Stimulated activated memory B cell treated with anti-CD40 and anti-IgM and Interleukin-4, amounts not matched to agents 10 μg/mL and 1 μg/mL and 100 μg/mL, for 72 hours (primary cell): ENCODE measurements around the gene GGA3.

Experiments
- ATAC-seq: fragments of 150-1000 bp; cut with Tn5 transposase; 2 replicates; pipeline ENCODE4 v1.10.0; 2021
- H3K27ac Mint-ChIP-seq: one replicate; pipeline ENCODE4 v1.8.0; 2022; ENCODE audit warnings: mild to moderate bottlenecking, mixed read lengths
- H3K27me3 Mint-ChIP-seq: one replicate; pipeline ENCODE4 v1.8.0; 2022; ENCODE audit warnings: mixed read lengths
- H3K36me3 Mint-ChIP-seq: one replicate; pipeline ENCODE4 v1.8.0; 2022; ENCODE audit warnings: mixed read lengths
- H3K4me1 Mint-ChIP-seq: one replicate; pipeline ENCODE4 v1.8.0; 2022; ENCODE audit warnings: mixed read lengths
- H3K4me3 Mint-ChIP-seq: one replicate; pipeline ENCODE4 v1.8.0; 2022; ENCODE audit warnings: mild to moderate bottlenecking, moderate library complexity, mixed read lengths
- H3K9me3 Mint-ChIP-seq: one replicate; pipeline ENCODE4 v1.8.0; 2022; ENCODE audit warnings: mixed read lengths

The GGA3 gene

GRCh38 chr17:75242461-75243042, 18.9 kb downstream of the GGA3 start:
- Mint-ChIP-seq H3K4me1 (peaks cover 81% of the 10 kb centered on the region), H3K4me3 (peak overlapping the region; percentile 56), H3K27ac (peak overlapping the region; percentile 95), H3K27me3 (no peaks in the 10 kb centered on the region), H3K36me3 (peaks cover 72% of the 10 kb centered on the region), H3K9me3 (no peaks in the 10 kb centered on the region)
- peak; percentile 91 for ATAC-seq

- Mint-ChIP-seq H3K9me3 (no peaks in the 10 kb centered on the region), H3K27me3 (no peaks in the 10 kb centered on the region), H3K4me3 (peak overlapping the region; percentile 56), H3K4me1 (peaks cover 81% of the 10 kb centered on the region), H3K36me3 (peaks cover 77% of the 10 kb centered on the region), H3K27ac (peak overlapping the region; percentile 95)
- ATAC-seq = peak; percentile 22
Measured at GRCh38 chr17:75241996-75242460, 19.4 kb downstream of the GGA3 start.

- ATAC-seq = no peak
- H3K4me3 Mint-ChIP-seq = no peak overlapping the region
- no peaks in the 10 kb centered on the region for H3K9me3 Mint-ChIP-seq
- H3K36me3 Mint-ChIP-seq = peaks cover 77% of the 10 kb centered on the region
- H3K27ac Mint-ChIP-seq = peak overlapping the region; percentile 95
- H3K27me3 Mint-ChIP-seq = no peaks in the 10 kb centered on the region
- H3K4me1 Mint-ChIP-seq = peaks cover 76% of the 10 kb centered on the region
Measured at GRCh38 chr17:75241502-75241901, 19.9 kb downstream of the GGA3 start.

GRCh38 chr17:75241143-75241430, 20.3 kb downstream of the GGA3 start:
- Mint-ChIP-seq H3K27ac (peak overlapping the region; percentile 95), H3K36me3 (peaks cover 77% of the 10 kb centered on the region), H3K27me3 (no peaks in the 10 kb centered on the region), H3K4me1 (peaks cover 71% of the 10 kb centered on the region), H3K9me3 (no peaks in the 10 kb centered on the region), H3K4me3 (no peak overlapping the region)
- no peak for ATAC-seq

- Mint-ChIP-seq H3K36me3 (peaks cover 75% of the 10 kb centered on the region), H3K27me3 (no peaks in the 10 kb centered on the region), H3K27ac (peak overlapping the region; percentile 95), H3K4me1 (peaks cover 66% of the 10 kb centered on the region), H3K9me3 (no peaks in the 10 kb centered on the region), H3K4me3 (peak overlapping the region; percentile 47)
- no peak for ATAC-seq
Measured at GRCh38 chr17:75240394-75241142, 20.8 kb downstream of the GGA3 start.

GRCh38 chr17:75239778-75240393, 21.5 kb downstream of the GGA3 start:
- Mint-ChIP-seq H3K36me3 (peaks cover 79% of the 10 kb centered on the region), H3K27me3 (no peaks in the 10 kb centered on the region), H3K4me3 (peak overlapping the region; percentile 47), H3K27ac (peak overlapping the region; percentile 95), H3K4me1 (peaks cover 59% of the 10 kb centered on the region), H3K9me3 (no peaks in the 10 kb centered on the region)
- no peak for ATAC-seq

GRCh38 chr17:75239214-75239613, 22.2 kb downstream of the GGA3 start:
- Mint-ChIP-seq H3K27ac (peak overlapping the region; percentile 95), H3K36me3 (peaks cover 79% of the 10 kb centered on the region), H3K4me1 (peaks cover 53% of the 10 kb centered on the region), H3K4me3 (no peak overlapping the region), H3K27me3 (no peaks in the 10 kb centered on the region), H3K9me3 (no peaks in the 10 kb centered on the region)
- ATAC-seq = no peak

- peaks cover 79% of the 10 kb centered on the region for H3K36me3 Mint-ChIP-seq
Measured at GRCh38 chr17:75238684-75239191, 22.7 kb downstream of the GGA3 start.

GRCh38 chr17:75238020-75238580, 23.3 kb downstream of the GGA3 start:
- H3K4me1 Mint-ChIP-seq = peaks cover 41% of the 10 kb centered on the region
- no peak for ATAC-seq
- no peaks in the 10 kb centered on the region for H3K9me3 Mint-ChIP-seq
- peak overlapping the region; percentile 95 for H3K27ac Mint-ChIP-seq
- H3K27me3 Mint-ChIP-seq = no peaks in the 10 kb centered on the region
- no peak overlapping the region for H3K4me3 Mint-ChIP-seq
- H3K36me3 Mint-ChIP-seq = peaks cover 76% of the 10 kb centered on the region

More at GRCh38 chr17:75238684-75239191, 22.7 kb downstream of the GGA3 start:
- Mint-ChIP-seq H3K27ac (peak overlapping the region; percentile 95), H3K4me1 (peaks cover 48% of the 10 kb centered on the region), H3K4me3 (peak overlapping the region; percentile 18), H3K9me3 (no peaks in the 10 kb centered on the region), H3K27me3 (no peaks in the 10 kb centered on the region)
- peak; percentile 58 for ATAC-seq

- peaks cover 82% of the 10 kb centered on the region for H3K36me3 Mint-ChIP-seq
- peak overlapping the region; percentile 95 for H3K27ac Mint-ChIP-seq
- H3K4me1 Mint-ChIP-seq = peaks cover 34% of the 10 kb centered on the region
- H3K27me3 Mint-ChIP-seq = no peaks in the 10 kb centered on the region
- no peaks in the 10 kb centered on the region for H3K9me3 Mint-ChIP-seq
- no peak for ATAC-seq
- H3K4me3 Mint-ChIP-seq = no peak overlapping the region
Measured at GRCh38 chr17:75237100-75238014, 24.0 kb downstream of the GGA3 start.

- no peaks in the 10 kb centered on the region for H3K9me3 Mint-ChIP-seq
- no peaks in the 10 kb centered on the region for H3K27me3 Mint-ChIP-seq
- no peak overlapping the region for H3K27ac Mint-ChIP-seq
- H3K4me3 Mint-ChIP-seq = no peak overlapping the region
- no peak for ATAC-seq
- H3K4me1 Mint-ChIP-seq = no peaks in the 10 kb centered on the region
- H3K36me3 Mint-ChIP-seq = peaks cover 74% of the 10 kb centered on the region
Measured at GRCh38 chr17:75232786-75233185, 28.6 kb downstream of the GGA3 start.

GRCh38 chr17:75231741-75232464, 29.5 kb downstream of the GGA3 start:
- H3K4me1 Mint-ChIP-seq = no peaks in the 10 kb centered on the region

GRCh38 chr17:75231071-75231470, 30.3 kb downstream of the GGA3 start:
- H3K4me3 Mint-ChIP-seq = no peak overlapping the region
- H3K27me3 Mint-ChIP-seq = no peaks in the 10 kb centered on the region
- no peak for ATAC-seq
- H3K4me1 Mint-ChIP-seq = no peaks in the 10 kb centered on the region
- H3K9me3 Mint-ChIP-seq = no peaks in the 10 kb centered on the region
- peaks cover 62% of the 10 kb centered on the region for H3K36me3 Mint-ChIP-seq
- no peak overlapping the region for H3K27ac Mint-ChIP-seq

More at GRCh38 chr17:75231741-75232464, 29.5 kb downstream of the GGA3 start:
- no peak overlapping the region for H3K27ac Mint-ChIP-seq
- H3K27me3 Mint-ChIP-seq = no peaks in the 10 kb centered on the region
- peaks cover 68% of the 10 kb centered on the region for H3K36me3 Mint-ChIP-seq
- H3K9me3 Mint-ChIP-seq = no peaks in the 10 kb centered on the region
- ATAC-seq = no peak
- H3K4me3 Mint-ChIP-seq = no peak overlapping the region

- no peaks in the 10 kb centered on the region for H3K27me3 Mint-ChIP-seq
- no peaks in the 10 kb centered on the region for H3K4me1 Mint-ChIP-seq
- peak overlapping the region; percentile 23 for H3K27ac Mint-ChIP-seq
- H3K9me3 Mint-ChIP-seq = no peaks in the 10 kb centered on the region
- H3K36me3 Mint-ChIP-seq = peaks cover 60% of the 10 kb centered on the region
- H3K4me3 Mint-ChIP-seq = no peak overlapping the region
- no peak for ATAC-seq
Measured at GRCh38 chr17:75228847-75229246, 32.6 kb downstream of the GGA3 start.
